GM12873 (cell line): ENCODE results near the gene CASP8AP2.

Experiments
- TF ChIP-seq, protein P1 (sequence below): IDR thresholded peaks from 2 replicates; pipeline ENCODE4 v1.5.1; 2012; ENCODE audit warnings: low read depth, mild to moderate bottlenecking, moderate library complexity, low read length, control low read depth; ENCODE audit not compliant: insufficient read depth; ENCODE audit errors: missing control alignments

The CASP8AP2 gene

DNA sequence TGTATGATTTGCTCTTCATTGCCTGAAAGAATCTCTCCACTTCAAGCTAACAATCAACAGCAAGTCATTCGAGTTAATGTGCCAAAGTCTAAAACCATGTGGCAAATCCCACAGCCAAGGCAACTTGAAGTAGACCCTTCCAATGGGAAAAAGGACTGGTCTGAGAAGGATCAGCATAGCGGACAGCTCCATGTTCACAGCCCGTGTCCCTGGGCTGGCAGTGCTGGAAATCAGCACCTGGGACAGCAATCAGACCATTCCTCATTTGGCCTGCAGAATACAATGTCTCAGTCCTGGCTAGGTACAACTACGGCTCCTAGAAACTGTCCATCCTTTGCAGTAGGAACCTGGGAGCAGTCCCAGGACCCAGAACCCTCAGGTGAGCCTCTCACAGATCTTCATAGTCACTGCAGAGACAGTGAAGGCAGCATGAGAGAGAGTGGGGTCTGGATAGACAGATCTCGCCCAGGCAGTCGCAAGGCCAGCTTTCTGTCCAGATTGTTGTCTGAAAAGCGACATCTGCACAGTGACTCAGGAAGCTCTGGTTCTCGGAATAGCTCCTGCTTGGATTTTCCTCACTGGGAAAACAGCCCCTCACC is 65.7 kb downstream of the CASP8AP2 start:
- TF ChIP-seq, protein P1, sequence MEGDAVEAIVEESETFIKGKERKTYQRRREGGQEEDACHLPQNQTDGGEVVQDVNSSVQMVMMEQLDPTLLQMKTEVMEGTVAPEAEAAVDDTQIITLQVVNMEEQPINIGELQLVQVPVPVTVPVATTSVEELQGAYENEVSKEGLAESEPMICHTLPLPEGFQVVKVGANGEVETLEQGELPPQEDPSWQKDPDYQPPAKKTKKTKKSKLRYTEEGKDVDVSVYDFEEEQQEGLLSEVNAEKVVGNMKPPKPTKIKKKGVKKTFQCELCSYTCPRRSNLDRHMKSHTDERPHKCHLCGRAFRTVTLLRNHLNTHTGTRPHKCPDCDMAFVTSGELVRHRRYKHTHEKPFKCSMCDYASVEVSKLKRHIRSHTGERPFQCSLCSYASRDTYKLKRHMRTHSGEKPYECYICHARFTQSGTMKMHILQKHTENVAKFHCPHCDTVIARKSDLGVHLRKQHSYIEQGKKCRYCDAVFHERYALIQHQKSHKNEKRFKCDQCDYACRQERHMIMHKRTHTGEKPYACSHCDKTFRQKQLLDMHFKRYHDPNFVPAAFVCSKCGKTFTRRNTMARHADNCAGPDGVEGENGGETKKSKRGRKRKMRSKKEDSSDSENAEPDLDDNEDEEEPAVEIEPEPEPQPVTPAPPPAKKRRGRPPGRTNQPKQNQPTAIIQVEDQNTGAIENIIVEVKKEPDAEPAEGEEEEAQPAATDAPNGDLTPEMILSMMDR: no peak

DNA sequence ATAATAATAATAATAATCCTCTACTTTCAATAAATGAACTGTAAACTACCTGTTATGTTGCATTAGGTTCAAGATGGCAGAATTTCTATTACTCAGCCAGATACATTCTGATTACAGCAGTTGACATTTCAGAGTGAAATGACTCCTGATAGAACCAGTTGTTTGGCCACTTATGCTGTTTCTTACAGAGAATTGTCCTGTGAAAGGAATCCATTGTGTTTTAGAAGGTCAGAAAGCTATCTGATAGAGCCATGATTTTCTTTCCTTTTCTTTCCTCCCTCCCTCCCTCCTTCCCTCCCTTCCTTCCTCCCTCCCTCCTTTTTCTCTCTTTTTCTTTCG is 81.2 kb downstream of the CASP8AP2 start:
- TF ChIP-seq, protein P1: no peak

DNA sequence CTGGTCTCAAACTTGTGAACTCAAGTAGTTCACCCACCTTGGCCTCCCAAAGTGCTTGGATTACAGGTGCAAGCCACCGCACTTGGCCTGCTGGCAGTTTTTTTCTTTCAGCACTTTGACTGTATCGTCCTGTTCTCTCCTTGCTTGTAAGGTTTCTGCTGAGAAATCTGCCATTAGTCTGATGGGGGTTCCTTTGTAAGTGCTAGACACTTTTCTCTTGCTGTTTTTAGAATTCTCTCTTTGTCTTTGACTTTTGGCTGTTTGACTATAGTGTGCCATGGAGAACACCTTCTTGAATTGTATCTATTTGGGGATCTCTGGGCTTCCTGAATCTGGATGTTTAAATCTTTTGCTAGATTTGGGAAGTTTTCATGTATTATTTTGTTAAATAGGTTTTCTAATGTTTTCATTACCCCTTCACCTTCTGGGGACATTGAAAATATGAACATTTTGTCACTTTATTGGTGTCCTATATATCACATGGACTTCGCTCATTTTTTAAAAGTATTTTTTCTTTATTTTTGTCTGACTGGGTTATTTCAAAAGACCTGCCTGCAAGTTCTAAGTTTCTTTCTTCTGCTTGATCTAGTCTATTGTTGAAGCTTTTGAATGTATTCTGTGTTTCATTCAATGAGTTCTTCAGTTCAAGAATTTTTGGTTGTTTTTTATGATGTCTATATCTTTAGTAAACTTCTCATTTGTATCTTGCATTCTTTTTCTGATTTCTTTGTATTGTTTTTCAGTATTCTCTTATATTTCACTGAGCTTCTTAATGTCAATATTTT is 86.6 kb downstream of the CASP8AP2 start:
- TF ChIP-seq, protein P1: no peak

DNA sequence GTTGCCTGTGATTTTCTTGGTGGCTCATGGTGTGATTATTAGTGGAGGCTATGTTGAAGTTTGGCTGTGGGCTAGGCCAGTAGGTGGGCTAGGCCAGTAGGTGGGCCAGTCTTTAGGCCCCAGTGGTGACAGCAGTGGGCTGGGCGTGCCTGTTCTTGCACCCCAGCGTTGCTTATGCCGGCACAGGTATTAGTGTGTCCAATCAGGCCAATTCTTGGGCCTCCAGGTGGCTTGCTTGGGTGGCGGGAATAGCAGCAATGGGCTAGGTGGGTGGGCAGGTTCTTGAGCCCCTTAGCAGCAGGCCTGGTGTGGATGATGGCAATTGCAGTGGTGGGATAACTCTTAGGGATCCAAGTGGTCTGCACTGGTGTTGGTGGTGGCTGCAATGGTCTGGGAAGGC is 87.5 kb downstream of the CASP8AP2 start:
- TF ChIP-seq, protein P1: no peak

DNA sequence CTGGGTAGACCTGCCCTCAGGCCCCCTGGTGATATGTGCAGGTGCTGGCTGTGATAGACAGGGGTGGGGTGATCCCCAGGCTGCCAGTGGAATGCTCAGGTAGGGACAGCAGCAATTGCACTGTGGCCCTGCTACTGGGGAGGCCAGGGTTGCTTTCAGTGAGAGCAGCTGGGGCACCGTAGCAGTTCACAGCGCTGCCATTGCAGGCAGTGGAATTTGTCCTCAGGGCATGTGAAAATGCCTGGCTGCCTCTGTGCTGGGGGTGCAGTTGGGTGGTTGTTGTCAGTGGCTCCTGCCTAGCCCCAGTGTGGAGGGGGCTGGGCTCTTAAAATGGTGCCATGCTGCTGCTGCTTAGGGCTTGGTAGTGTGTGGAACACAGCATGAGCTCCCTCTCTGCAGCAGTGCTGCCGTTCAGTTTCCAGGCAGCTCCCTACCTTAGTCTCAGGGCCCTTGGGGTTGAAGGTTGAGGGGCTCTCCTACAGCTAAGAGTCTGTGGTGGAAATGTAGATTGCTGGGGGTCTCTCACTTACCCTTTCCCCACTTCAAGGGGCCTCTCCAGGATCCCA is 88.2 kb downstream of the CASP8AP2 start:
- TF ChIP-seq, protein P1: no peak
